Activated CD8-positive, alpha-beta T cell treated with anti-CD3 and anti-CD28 coated beads for 36 hours (primary cell): ENCODE results near the gene DHRS4. TPM values are rescaled to one million over a fixed set of nuclear protein-coding genes. Genes with fewer than 3 reads are reported as not detected.

Source experiments
- ATAC-seq: fragments of 200-7000 bp; cut with Tn5 transposase; one replicate; pipeline ENCODE4 v1.10.0; 2021; ENCODE audit warnings: mild to moderate bottlenecking, moderate library complexity
- CTCF ChIA-PET: fragments of 350-600 bp; sonication (Branson Sonifier 250); formaldehyde crosslinking; loops from one replicate; lab custom pipeline; 2021; ENCODE audit warnings: antibody characterized with exemption; lab: Charles Lee
- POLR2A ChIA-PET: fragments of 350-600 bp; sonication (Branson Sonifier 250); formaldehyde crosslinking; loops from one replicate; lab custom pipeline; 2021; ENCODE audit warnings: antibody characterized with exemption; lab: Charles Lee
- DNase-seq: peaks from one replicate; pipeline ENCODE4 v3.0.0-alpha.2; 2020
- H3K27ac Mint-ChIP-seq: one replicate; pipeline ENCODE4 v1.8.0; 2021; ENCODE audit warnings: mild to moderate bottlenecking, mixed read lengths
- H3K27me3 Mint-ChIP-seq: one replicate; pipeline ENCODE4 v1.8.0; 2021; ENCODE audit warnings: mixed read lengths
- H3K36me3 Mint-ChIP-seq: one replicate; pipeline ENCODE4 v1.8.0; 2021; ENCODE audit warnings: low read depth, mixed read lengths
- H3K4me1 Mint-ChIP-seq: one replicate; pipeline ENCODE4 v1.8.0; 2021; ENCODE audit warnings: low read depth, mixed read lengths
- H3K4me3 Mint-ChIP-seq: one replicate; pipeline ENCODE4 v1.8.0; 2021; ENCODE audit warnings: mild to moderate bottlenecking, moderate library complexity, mixed read lengths
- H3K9me3 Mint-ChIP-seq: one replicate; pipeline ENCODE4 v1.8.0; 2021; ENCODE audit warnings: mixed read lengths
- CTCF ChIP-seq: fragments of 200-600 bp; IDR thresholded peaks from one replicate; pipeline ENCODE4 v1.8.0; 2022; ENCODE audit warnings: antibody characterized with exemption, mild to moderate bottlenecking
- intact Hi-C: fragments of 100-400 bp; cut with micrococcal nuclease; formaldehyde crosslinking; loops from one replicate; pipeline ENCODE4 v1.10.0; 2022
- total RNA-seq, 2 experiments: library from RNA; stranded (reverse); gene quantifications; one replicate each; pipeline ENCODE4 v1.2.3, GENCODE V29; 2021

The DHRS4 gene
- 10 to 100 TPM; 19.9 to 21.7 TPM for total RNA-seq

DNA sequence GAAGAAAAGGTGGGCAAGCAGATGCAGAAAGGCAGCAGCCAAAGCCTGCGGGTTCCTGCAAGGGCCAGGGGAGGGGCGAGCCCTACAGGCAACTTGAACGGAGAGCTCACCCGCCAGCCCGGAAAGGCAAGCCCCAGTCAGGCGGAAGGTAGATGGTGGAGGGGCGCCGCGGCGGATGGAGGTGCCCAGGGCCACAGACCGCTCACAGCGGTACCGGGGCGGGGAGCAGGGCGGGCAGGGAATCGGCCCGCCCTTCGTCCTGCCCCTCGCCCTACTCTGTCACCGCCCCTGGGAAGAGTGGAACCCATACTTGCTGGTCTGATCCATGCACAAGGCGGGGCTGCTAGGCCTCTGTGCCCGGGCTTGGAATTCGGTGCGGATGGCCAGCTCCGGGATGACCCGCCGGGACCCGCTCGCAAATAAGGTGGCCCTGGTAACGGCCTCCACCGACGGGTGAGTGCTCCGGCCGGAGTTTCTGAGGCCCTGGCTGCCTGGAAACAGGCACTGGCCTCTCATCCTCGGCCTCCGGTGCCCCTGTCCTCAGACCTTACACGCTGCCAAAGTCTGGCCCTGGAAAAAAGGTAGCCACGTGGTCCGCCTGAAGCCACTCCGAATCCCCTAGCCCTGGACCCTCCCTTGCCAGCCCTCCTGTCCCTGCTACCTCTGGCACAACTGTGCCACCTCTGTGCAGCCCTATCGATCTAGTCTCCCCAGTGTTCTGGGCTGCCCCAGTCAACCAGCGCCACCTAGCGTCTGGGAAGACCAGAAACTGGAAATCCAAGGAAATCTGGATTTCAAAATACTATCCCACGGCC, at the start of gene DHRS4:
TSS of gene DHRS4 (plus strand) at position 307 of the 815 bp plus-strand sequence. CDS start at position 326, 19 bp downstream.
- Mint-ChIP-seq H3K27me3 (no peaks in the 10 kb centered on the region), H3K36me3 (peaks cover 10% of the 10 kb centered on the region), H3K9me3 (peaks cover 1% of the 10 kb centered on the region), H3K27ac (peak within 1 kb of the TSS; percentile 91), H3K4me1 (peaks cover 24% of the 10 kb centered on the region), H3K4me3 (peak within 1 kb of the TSS; percentile 87)
- ChIA-PET POLR2A (no interaction called here), CTCF (interaction anchor here (0.9 to 2.6 kb wide), 13 partner anchors 23 to 618 kb away, joined by 3 to 13 read pairs (median 3); no protein-coding TSS in a partner anchor)
- peak; percentile 97 for TF ChIP-seq CTCF
- peak; percentile 88 for DNase-seq
- intact Hi-C loops, result no loop called here
- ATAC-seq, result peak; percentile 98

DNA sequence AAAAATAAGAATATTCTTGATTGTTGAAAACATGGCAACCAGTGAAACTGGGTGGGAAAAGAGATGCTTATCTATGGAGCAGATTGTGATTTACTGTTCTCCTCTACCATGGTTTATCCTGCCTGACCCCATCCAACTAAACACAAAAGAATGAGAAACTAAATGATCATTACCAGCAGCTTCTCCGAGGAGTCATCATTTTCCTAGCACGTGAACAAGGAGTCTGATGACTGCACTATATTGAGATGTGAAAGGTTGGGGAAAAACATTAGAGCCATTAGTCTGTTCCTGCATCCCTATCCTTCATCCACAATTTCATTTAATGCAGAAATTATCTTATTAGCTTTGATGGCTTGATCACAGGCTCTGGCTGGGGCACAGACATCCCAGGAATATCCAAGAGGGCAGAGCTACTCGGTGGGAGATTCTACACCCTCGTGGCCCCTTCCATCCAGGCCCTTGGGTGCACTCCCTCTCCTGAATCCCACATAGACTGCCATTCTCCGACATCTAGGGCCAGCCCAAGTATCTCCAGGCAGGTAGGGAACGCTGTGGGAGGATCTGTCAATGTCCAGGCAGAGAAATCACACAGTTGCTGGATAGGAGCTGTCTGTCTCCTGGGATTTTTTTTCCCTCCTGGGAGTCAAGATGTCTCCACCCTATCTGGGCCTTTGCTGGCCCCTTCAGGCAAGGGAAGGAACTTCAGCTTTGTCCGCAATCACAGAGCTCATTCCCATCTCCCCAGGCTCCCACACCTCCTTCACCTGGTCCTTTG, 43.3 kb upstream of the DHRS4 start:
- Mint-ChIP-seq H3K36me3 (no peaks in the 10 kb centered on the region), H3K27ac (no peak overlapping the region), H3K4me1 (no peaks in the 10 kb centered on the region), H3K4me3 (no peak overlapping the region), H3K27me3 (peaks cover 10% of the 10 kb centered on the region), H3K9me3 (no peaks in the 10 kb centered on the region)
- intact Hi-C loops, result loop anchor here (10.0 kb wide), 1 partner anchor 275 kb away; the partner anchor contains the start of gene DHRS2
- ChIA-PET POLR2A (no interaction called here), CTCF (interaction anchor here (0.6 to 4.6 kb wide), 23 partner anchors 14 to 322 kb away, joined by 3 to 39 read pairs (median 4); no protein-coding TSS in a partner anchor)
- no peak for ATAC-seq
- TF ChIP-seq CTCF, result peak; percentile 78
- DNase-seq, result peak; percentile 35

DNA sequence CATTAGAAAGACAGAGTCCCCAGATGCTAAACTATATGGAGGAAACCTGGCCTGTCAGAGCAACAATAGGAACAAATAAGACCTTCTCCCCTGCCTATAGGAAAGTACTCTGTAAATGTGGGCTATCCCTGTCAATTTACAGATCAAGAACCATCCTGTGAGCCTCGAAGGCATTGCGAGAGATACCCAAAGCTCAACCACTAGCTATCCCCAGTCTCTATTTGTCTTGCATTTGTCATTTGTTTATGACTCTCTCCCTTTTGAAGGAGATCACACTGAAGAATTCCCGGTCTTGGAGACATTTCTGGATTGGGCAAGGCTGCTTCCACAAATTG, 42.7 kb upstream of the DHRS4 start:
- H3K36me3 Mint-ChIP-seq, result no peaks in the 10 kb centered on the region
- H3K9me3 Mint-ChIP-seq, result no peaks in the 10 kb centered on the region
- intact Hi-C loops, result loop anchor here (10.0 kb wide), 1 partner anchor 276 kb away; the partner anchor contains the start of gene DHRS2
- no peak for DNase-seq
- ChIA-PET CTCF (interaction anchor here (0.6 to 4.6 kb wide), 23 partner anchors 13 to 322 kb away, joined by 3 to 39 read pairs (median 4); no protein-coding TSS in a partner anchor), POLR2A (no interaction called here)
- ATAC-seq, result no peak
- H3K27ac Mint-ChIP-seq, result no peak overlapping the region
- no peak overlapping the region for H3K4me3 Mint-ChIP-seq
- TF ChIP-seq CTCF, result peak; percentile 17
- no peaks in the 10 kb centered on the region for H3K4me1 Mint-ChIP-seq
- H3K27me3 Mint-ChIP-seq, result peaks cover 9% of the 10 kb centered on the region

- H3K36me3 Mint-ChIP-seq, result no peaks in the 10 kb centered on the region
- H3K9me3 Mint-ChIP-seq, result peaks cover 2% of the 10 kb centered on the region
- H3K27me3 Mint-ChIP-seq, result peaks cover 3% of the 10 kb centered on the region
- intact Hi-C loops, result loop anchor here (10.0 kb wide), 1 partner anchor 281 kb away; the partner anchor contains the start of gene DHRS2
- ChIA-PET POLR2A (no interaction called here), CTCF (interaction anchor here (1.0 to 3.6 kb wide), 2 partner anchors 9 to 284 kb away, joined by 3 to 9 read pairs; no protein-coding TSS in a partner anchor)
- ATAC-seq (no peak), DNase-seq (no peak)
- no peaks in the 10 kb centered on the region for H3K4me1 Mint-ChIP-seq
- H3K4me3 Mint-ChIP-seq, result no peak overlapping the region
- no peak overlapping the region for H3K27ac Mint-ChIP-seq
- TF ChIP-seq CTCF, result no peak
Observed at GRCh38 chr14:23915559-23915958, 38.0 kb upstream of the DHRS4 start.
